Activated CD4-positive, alpha-beta T cell treated with anti-CD3 and anti-CD28 coated beads, Interleukin-2, Interleukin-6, amounts not matched to agents 100 ng/mL and 50 ng/mL, durations not matched to agents 16 hours and 8 hours (primary cell): ENCODE results near the gene HSPG2.

ENCODE experiments used
- DNase-seq: peaks from one replicate; pipeline ENCODE4 v3.0.0-alpha.2; 2020

The HSPG2 gene

DNA sequence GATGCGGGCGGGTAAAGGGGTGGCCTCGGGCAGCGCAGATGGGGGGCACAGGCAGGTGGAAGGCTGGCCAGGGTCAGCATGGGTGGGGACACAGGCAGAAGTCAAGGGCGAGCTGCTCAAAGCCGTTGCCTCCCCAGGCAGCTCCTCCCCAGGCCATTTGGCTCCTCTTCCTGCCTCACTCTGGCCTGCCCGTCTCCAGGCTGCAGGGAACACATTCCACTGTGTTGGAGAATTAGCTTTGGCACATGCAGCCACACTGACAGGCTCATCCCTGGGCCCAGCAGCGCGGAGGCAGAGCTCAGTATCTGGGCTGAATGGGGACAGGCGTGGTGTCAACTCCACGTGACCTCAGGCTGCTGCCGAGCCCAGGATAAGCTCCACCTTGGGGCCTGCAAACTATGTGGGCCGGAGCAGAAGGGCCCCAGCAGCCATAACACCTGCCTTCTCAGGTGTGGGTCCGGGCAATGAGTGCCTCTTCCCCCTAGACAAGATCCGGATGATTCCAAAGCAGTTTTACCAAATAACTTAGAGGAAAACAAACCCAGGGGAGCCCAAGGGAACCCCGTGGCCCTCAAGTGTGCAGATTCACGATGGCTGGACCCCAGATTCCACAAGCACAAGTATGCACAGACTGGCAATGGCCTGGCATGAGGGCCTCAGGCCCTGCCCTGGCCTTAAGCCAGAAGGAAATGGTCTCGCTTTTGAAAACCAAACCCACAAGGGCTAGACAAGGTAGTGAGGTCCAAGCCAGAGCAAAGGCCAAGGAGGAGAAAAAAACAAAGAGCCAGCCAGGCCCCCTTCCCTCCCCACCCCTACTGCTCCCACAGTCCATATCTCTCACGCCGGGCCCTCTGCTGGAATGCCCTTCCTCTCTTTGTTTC is 40.2 kb downstream of the HSPG2 start:
- DNase-seq = no peak

- no peak for DNase-seq
These were observed 41.1 kb downstream of the HSPG2 start for GRCh38 chr1:21896026-21896425.

- no peak for DNase-seq
These were observed 42.9 kb downstream of the HSPG2 start for GRCh38 chr1:21894034-21894881.

- no peak for DNase-seq
These were observed 43.9 kb downstream of the HSPG2 start for GRCh38 chr1:21893046-21893805.

GRCh38 chr1:21891621-21892479 is 45.3 kb downstream of the HSPG2 start:
- DNase-seq = no peak

GRCh38 chr1:21891081-21891480 is 46.0 kb downstream of the HSPG2 start:
- DNase-seq = no peak

DNA sequence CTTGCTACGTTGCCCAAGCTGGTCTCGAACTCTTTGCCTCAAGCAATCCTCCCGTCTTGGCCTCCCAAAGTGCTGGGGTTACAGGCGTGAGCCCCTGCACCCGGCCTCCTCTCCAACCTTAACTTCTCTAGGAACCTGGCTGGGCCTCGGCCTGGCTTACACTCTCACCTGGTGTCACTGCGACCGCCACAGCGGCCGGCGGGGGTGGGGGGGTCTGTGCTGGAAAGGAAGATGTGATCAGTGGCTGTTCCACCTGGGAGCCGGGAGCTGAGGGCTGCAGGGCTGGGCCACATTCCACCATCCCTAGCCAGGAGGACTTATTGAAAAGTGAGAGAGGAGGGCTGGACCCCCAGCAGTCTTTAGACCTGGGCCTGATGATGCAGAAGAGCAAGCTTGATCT is 48.6 kb downstream of the HSPG2 start:
- DNase-seq = no peak

- DNase-seq = no peak
These were observed 49.3 kb downstream of the HSPG2 start for GRCh38 chr1:21887796-21888195.

DNA sequence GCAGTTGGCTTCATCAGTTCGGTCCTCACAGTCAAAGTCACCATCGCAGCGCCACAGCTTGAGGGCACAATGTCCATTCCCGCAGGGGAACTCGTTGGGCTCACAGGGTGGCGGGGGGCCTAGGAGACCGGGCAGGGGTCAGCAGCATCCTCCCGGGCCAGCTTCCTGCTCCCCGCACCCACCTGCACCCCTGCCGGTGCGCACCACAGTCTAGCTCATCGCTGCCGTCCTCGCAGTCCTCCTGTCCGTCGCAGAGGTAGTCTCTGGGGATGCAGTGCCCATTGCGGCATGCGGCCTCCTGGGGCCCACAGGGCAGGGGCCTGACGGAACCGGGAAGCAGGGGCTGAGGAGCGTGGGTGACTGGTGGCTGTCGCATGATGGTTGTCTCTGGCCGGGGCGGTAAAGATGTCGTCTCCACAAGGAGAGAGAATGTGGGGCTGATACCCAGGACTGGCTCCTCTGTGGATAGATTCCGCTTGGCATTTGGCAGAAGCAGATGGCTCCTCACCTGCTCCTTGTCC is 49.8 kb downstream of the HSPG2 start:
- no peak for DNase-seq

DNA sequence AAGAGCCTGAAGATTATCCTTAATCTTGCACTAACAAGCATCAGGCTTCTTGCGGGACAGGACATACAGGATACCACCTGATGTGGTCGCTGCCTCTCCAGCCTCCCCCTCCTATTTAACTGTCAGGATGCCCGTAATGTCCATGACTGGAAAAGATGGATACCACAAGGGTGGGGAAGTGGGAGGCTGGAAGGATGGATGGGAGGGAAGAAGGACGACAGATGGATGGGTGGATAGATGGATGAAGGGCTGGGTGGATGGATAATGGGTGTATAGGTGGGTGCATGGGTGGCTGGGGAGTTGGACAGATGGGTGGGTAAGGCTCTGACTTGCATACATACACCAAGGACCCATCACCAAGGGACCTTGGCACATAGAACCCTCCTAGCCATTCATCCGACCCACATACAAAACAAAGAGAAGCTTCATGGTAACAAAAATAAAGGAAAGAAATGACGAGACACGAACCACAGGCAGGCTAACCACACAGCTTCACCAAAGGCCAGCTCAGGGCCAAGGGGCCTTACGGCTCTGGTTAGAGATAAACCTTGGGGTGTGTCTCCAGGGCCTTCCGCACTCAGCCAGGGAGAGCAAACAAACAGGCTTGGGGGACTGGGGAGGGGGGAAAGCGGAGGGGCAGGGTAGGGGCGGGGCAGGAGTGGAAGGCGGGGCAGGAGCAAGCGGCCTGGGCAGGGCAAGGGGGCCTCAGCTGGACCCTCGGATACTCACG is 50.5 kb downstream of the HSPG2 start:
- DNase-seq = no peak

- no peak for DNase-seq
These were observed 51.7 kb downstream of the HSPG2 start for GRCh38 chr1:21885236-21886037.

DNA sequence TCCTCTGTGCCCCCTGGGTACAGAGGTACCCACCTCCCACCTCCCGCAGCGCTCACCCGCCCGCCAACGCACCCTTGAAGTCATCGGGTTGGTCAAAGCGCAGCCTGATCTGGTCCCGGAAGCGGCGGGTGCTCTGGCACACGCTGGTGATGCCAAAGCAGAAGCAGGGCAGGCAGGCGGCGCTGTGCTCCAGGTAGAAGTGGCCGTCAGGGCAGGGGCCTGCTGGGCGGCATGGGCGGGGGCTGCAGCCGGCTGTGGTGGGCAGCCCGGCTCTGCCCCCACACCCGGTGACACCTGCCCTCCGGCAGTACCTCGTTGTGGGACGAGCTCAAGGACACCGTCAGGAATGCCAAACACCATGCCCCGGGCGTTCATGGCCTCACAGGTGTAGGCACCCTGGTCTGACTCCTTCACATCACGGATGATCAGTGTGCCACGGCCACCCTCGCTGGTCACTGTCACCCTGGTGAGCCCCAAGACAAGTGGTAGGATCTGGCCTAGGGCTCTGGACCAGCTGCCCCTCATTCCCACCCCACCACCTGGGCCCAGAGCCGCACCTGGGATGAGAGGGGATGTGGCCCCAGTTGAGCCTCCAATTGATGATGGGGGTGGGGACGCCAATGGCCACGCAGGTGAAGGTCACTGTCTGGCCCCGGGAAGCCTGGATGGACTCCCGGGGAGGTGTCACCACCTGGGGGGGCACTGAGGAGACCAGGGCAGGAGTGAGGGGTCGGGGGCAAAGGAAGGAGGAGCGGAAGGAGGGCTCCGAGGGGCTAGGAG is 52.5 kb downstream of the HSPG2 start:
- no peak for DNase-seq

DNA sequence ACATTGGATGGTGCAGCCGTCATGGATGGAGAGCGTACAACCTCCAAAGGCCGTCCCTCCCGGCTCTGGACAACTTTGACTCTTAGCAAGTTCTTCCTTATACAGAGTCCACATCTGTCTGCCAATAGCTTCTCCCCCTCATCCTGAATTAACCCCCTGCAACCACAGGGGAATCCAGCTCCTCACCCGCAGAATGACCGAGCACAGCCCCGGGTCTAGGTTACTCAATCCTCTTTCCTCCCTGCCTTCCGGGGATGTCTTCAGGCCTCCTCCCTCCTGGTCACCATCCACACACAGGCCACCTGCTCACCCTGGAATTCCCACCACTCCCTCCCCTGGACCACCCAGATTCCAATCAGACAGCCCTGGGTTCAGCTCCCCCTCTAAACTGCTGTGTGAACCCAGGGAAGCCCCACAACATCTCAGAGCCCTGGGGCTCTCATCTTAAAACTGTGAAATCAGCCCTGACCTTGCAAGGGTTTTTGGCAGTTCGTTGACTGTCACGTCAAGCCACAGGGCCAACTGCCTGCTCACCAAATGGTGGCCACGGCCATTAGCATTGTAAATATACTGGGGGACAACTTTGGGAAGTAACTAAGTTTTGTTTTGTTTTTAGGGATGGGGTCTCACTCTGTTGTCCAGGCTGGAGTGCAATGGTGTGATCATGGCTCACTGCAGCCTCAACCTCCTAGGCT is 54.2 kb downstream of the HSPG2 start:
- DNase-seq = no peak

DNA sequence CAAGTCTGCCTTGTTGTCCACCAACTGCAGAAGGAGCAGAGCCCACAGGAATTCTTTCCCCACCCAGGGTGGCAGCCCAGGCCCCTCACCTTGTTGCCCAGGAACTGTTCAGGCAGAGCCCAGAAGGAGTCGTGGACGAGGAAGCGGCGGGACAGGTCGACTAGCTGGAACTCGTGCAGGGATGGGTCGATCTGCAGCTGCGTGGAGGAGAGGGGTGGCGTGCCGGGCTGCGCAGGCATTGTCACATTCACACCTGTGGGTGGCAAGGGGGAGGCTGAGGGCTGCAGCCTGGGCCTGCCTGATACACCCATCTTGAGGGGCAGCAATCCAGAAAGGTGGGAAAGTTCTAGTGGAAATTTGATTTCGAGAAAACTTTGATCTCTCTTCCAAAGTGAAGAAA is 55.9 kb downstream of the HSPG2 start:
- DNase-seq = no peak

DNA sequence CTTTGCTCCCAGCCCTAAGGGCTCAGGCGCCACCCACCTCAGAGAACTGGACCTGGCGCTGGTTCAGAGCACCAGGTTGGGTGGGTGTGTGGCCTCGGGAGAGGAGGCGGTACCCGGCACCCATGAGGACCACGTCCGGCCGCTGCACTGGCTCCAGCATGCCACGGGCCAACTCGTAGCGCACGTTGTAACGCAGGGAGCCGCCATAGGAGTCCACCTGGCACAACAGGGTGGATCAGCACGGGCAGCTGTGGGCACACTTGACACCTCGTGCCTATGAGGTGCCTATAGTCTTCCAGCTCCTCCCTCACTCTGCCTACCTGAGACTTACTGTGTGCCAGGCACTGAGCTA is 56.5 kb downstream of the HSPG2 start:
- no peak for DNase-seq

- no peak for DNase-seq
These were observed 57.0 kb downstream of the HSPG2 start for GRCh38 chr1:21879928-21880618.

DNA sequence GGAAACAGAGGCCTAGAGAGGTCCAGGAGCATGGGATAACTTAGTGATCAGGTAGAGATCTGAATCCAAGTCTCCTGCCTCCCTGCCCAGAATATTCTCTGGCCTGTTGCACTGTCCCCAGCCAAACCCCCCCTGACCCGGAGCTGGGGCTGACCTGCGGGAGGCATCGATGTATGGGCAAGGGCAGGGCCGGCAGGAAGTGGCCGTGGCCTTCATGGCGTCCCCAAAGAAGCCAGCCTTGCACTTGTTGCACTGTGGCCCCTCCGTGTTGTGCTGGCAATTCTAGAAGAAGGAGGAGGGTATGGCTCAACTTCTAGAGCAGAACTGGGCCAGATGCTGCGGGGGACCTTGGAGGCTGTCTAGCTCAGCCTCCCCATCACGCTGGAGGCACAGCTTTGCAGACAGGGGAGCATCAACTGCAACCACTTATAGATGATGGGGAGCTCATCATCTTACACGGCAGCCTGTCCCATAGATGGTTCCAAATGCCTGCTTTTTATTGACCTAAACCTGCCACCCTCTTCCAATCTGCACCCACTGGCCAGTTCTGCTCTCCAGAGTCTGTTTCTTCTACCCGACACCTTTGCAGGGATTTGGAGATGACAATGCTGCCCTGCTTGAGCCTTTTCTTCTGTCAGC is 58.2 kb downstream of the HSPG2 start:
- DNase-seq = no peak
